Left colon (tissue), 2 donors: ENCODE measurements around the gene ZCRB1. TPM values are rescaled to one million over a fixed set of nuclear protein-coding genes. Genes with fewer than 3 reads are reported as not detected.
A peak's percentile ranks its signal among the peaks of the same experiment; 100 is the strongest.
"Not testable (repeated sequence)": the region's sequence is repeated elsewhere in the genome, so short reads cannot be mapped to it uniquely, and the experiment has no call there.

Experiments
- ATAC-seq: fragments of 200-7000 bp; cut with Tn5 transposase; one replicate; pipeline ENCODE4 v1.9.1; 2020; ENCODE audit warnings: mild to moderate bottlenecking, moderate library complexity
- DNase-seq, 2 donors: peaks; one replicate each; pipeline ENCODE4 v3.0.0-alpha.2; 2020
- intact Hi-C, 2 donors: fragments of 100-400 bp; cut with DNase I in 1 of 2; cut with micrococcal nuclease in 1 of 2; formaldehyde crosslinking; loops; one replicate each; pipeline versions ENCODE4 v1.11.2 to v1.14.0; 2022; cut with DNase I, micrococcal nuclease
- total RNA-seq, 2 donors: library from RNA; stranded (reverse); fragmentation: NEBNext Ultra II Directional; extraction: Animal tissue kit (Norgen Biotek cat#: 25700); gene quantifications; one replicate each; pipeline ENCODE4 v1.2.1, GENCODE V29; 2021
- donor health status: DM: no; HTN: no; CAD: no.
- donor health status: DM: yes; HTN: yes; CAD: no.

Gene ZCRB1
- total RNA-seq, 2 donors from 2014 or later = 31.3 to 31.6 TPM

- ATAC-seq (peak; percentile 70), DNase-seq (peak in 1 of 2 donors; percentile 25)
- intact Hi-C loops = loop anchor here in 1 of 2 donors (5.0 kb wide), 1 partner anchor 205 kb away; no protein-coding TSS in a partner anchor
Observed at GRCh38 chr12:42332301-42333285, 6.7 kb upstream of the ZCRB1 start.

- not testable (repeated sequence) for ATAC-seq, DNase-seq
- intact Hi-C loops = loop anchor here in 1 of 2 donors (5.0 kb wide), 1 partner anchor 203 kb away; no protein-coding TSS in a partner anchor
Observed at GRCh38 chr12:42330097-42330496, 4.2 kb upstream of the ZCRB1 start.

DNA sequence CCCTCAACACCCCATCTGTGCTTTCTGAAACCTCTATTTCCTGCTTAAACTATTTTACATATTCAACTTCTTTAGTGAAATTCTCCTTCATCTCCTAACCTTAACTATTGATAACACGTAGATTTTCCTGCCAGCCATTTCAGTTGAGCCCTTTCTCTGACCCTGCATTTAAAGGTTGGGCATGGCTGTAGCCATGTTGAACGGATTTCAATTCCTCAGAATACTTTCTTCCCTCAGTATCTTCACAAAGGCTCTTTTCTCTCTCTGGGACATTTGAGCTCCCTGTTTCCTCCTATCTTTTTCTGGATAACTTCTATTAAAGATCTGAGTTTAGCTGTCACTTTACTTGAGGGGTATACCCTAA lies 1.3 kb upstream of the ZCRB1 start:
- intact Hi-C loops = loop anchor here in 1 of 2 donors (5.0 to 10.0 kb wide), 2 partner anchors 92 to 180 kb away; partner anchors contain the start of gene YAF2

GRCh38 chr12:42326541-42327226 lies 790 bp upstream of the ZCRB1 start:
- intact Hi-C loops = loop anchor here in 1 of 2 donors (5.0 to 10.0 kb wide), 2 partner anchors 92 to 179 kb away; partner anchors contain the start of gene YAF2
- DNase-seq (peak in 1 of 2 donors; percentile 28), ATAC-seq (peak; percentile 54)

More for the DNA sequence above, 1.3 kb upstream of the ZCRB1 start:
- no peak for DNase-seq
- ATAC-seq = no peak

DNA sequence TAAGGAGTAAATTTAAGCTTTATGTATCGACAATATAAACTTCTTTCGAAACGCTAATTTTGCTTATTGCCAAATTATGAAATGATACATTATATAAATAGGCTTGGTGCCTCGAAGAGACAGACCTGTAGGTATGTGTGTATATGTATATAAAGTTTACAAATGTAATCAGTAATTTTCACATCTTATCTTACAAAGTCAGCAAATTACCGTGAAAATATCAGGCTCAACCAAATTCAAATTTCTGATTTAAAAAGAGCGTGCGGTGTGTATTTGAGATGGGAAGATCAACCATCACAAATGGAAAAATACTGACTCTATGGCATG lies 605 bp downstream of the ZCRB1 start:
- ATAC-seq (no peak), DNase-seq (no peak)
- intact Hi-C loops = loop anchor here in 1 of 2 donors (5.0 to 10.0 kb wide), 2 partner anchors 90 to 178 kb away; partner anchors contain the start of gene YAF2

DNA sequence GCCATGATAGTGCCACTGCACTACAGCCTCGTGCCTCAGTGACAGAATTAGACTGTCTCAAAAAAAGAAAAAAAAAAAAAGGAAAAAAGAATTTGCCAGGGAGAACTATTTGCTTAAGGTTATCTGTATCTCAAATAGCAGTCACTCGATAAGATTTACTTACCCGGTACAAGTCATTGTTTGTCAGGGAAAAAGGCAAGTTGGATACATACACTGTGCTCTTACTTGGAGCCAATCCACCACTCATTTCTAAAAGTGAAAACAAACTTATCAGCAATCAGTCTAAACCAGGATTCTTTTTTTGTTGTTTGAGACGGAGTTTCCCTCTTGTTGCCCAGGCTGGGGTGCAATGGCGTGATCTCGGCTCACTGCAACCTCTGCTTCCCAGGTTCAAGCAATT lies 2.0 kb downstream of the ZCRB1 start:
- no peak for ATAC-seq
- intact Hi-C loops = loop anchor here in 1 of 2 donors (10.0 kb wide), 1 partner anchor 89 kb away; the partner anchor contains the start of gene YAF2
- DNase-seq = no peak

DNA sequence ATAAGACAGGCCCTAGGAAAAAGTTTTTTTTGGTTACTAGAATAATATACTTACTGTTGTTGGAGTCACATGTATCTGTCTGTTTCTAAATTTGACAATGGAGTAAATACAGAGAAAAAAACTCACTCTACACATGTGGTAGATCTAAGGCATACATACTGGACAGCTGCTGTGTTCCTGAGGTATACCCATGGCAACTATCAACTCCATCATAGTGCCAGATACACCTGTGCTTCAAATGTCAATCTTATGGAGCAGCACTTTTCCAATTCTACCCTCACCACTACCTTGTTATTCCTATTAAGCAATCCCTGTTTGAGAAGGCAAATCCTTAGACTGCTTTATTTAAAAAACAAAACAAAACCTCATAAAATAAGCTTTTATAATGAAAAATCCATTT lies 3.3 kb downstream of the ZCRB1 start:
- DNase-seq (no peak), ATAC-seq (no peak)
- intact Hi-C loops = loop anchor here in 1 of 2 donors (10.0 kb wide), 1 partner anchor 88 kb away; the partner anchor contains the start of gene YAF2

- intact Hi-C loops = loop anchor here in 1 of 2 donors (10.0 kb wide), 1 partner anchor 86 kb away; the partner anchor contains the start of gene YAF2
- DNase-seq = no peak
- ATAC-seq = no peak
Observed at GRCh38 chr12:42320796-42321195, 5.1 kb downstream of the ZCRB1 start.

- intact Hi-C loops = no loop called here
- DNase-seq = no peak
- no peak for ATAC-seq
Observed at GRCh38 chr12:42315108-42315507, 10.8 kb downstream of the ZCRB1 start.

- ATAC-seq (no peak), DNase-seq (no peak)
- intact Hi-C loops = no loop called here
Observed at GRCh38 chr12:42309996-42310395, 15.9 kb downstream of the ZCRB1 start.

- intact Hi-C loops = no loop called here
- DNase-seq = no peak
- no peak for ATAC-seq
Observed at GRCh38 chr12:42308390-42308789, 17.5 kb downstream of the ZCRB1 start.

- intact Hi-C loops = no loop called here
- ATAC-seq (no peak), DNase-seq (no peak)
Observed at GRCh38 chr12:42306297-42306696, 19.6 kb downstream of the ZCRB1 start.

GRCh38 chr12:42299392-42300308 lies 26.2 kb downstream of the ZCRB1 start:
- intact Hi-C loops = no loop called here
- ATAC-seq (no peak), DNase-seq (no peak)

GRCh38 chr12:42298887-42299286 lies 27.0 kb downstream of the ZCRB1 start:
- intact Hi-C loops = no loop called here
- no peak for DNase-seq
- no peak for ATAC-seq

- ATAC-seq (no peak), DNase-seq (no peak)
- intact Hi-C loops = no loop called here
Observed at GRCh38 chr12:42296503-42297109, 29.3 kb downstream of the ZCRB1 start.

- no peak for ATAC-seq
- intact Hi-C loops = no loop called here
- DNase-seq = no peak
Observed at GRCh38 chr12:42291680-42292079, 34.2 kb downstream of the ZCRB1 start.

GRCh38 chr12:42288544-42288943 lies 37.4 kb downstream of the ZCRB1 start:
- DNase-seq (no peak), ATAC-seq (no peak)
- intact Hi-C loops = no loop called here

- DNase-seq (no peak), ATAC-seq (no peak)
- intact Hi-C loops = no loop called here
Observed at GRCh38 chr12:42286741-42287140, 39.2 kb downstream of the ZCRB1 start.
